ENCODE measurements around the gene RAB4A. TPM values are rescaled to one million over a fixed set of nuclear protein-coding genes. Genes with fewer than 3 reads are reported as not detected.

RAB4A gene
- 28.2 and 35.9 TPM in 2 replicates for total RNA-seq

DNA sequence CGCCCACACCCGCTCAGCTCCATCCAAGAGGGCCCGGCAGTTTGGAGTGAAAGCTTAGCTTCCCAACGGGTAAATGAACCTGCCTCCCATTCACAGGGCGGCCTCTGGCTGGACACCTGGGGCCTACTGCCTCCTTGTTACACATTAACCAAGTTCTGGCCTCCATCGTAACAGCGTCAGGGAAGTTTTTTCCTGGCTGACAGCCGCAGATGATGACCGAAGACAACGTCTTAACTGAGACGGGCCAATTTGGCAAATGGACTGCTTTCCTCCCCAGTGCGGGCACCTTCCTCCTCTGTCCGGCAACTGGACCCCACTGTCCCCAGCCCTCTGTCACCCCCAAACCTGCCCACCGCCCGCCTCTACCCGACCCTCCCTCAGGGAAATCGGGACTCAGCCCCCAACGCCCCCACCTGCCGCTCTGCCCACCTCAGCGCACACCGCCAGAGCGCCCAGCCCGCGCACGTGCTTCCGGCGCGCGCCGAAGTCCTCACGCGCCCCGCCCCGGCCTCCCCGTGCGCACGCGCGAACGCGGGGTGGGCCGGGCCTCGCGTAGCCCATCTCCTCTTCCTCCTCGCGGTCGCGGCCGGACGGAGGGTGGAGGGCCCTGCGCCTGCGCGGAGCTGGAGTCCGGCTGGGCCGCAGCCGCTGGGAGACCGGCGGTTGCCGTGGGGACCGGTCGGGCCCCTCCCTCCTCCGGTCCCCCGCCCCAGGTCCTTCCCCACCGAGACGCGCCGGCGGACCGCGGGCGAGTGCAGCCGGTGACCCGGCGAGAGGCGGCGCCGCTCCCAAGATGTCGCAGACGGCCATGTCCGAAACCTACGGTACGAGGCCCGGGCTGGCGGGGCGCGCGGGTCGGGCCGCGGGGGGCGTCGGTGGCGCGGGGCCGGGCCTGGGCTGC lies at the start of gene RAB4A:
Gene RAB4A (plus strand): TSS at position 565 of the 901 bp plus-strand sequence. CDS start 229 bp downstream, at position 794.
- intact Hi-C loops (cut with micrococcal nuclease) = loop anchor here (1.0 to 5.0 kb wide), 6 partner anchors 17 to 354 kb away; partner anchors contain the start of genes ABCB10 and NUP133

DNA sequence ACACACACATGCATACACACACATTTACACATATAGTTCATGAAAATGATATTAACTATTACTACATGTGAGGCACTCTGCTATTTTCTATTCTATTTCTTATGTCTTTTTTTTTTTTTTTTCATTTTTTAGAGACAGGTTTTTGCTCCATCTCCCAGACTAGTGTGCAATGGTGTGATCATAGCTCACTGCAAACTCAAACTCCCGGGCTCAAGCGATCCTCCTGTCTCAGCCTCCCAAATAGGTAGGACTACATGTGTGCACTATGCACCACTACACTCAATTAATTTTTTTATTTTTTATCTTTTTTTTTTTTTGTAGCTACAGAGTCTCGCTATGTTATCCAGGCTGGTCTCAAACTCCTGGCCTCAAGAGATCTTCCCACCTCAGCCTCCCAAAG lies 48.8 kb upstream of the RAB4A start:
- intact Hi-C loops (cut with micrococcal nuclease) = loop anchor here (10.0 kb wide), 1 partner anchor 527 kb away; no protein-coding TSS in a partner anchor

GRCh38 chr1:229223498-229223897 lies 47.4 kb upstream of the RAB4A start:
- intact Hi-C loops (cut with micrococcal nuclease) = loop anchor here (10.0 kb wide), 1 partner anchor 529 kb away; no protein-coding TSS in a partner anchor

DNA sequence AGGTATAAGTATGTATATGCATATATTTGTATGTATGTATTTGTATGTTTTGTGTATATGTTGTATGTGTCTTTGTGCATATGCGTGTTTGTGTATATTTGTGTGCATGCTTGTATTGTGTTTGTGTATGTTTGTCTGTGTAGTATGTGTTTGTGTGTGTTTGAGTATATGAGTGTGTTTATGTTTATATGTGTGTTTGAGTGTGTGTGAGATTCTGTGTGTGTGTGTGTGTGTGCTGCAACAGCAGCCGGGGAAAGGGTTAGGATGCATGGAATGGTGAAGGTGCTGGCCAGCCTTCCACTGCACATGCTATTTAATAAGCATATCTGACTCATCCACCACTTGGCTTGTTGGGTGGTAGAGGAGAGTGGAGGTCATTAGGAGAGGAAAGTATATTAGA lies 46.6 kb upstream of the RAB4A start:
- intact Hi-C loops (cut with micrococcal nuclease) = loop anchor here (10.0 kb wide), 1 partner anchor 530 kb away; no protein-coding TSS in a partner anchor

DNA sequence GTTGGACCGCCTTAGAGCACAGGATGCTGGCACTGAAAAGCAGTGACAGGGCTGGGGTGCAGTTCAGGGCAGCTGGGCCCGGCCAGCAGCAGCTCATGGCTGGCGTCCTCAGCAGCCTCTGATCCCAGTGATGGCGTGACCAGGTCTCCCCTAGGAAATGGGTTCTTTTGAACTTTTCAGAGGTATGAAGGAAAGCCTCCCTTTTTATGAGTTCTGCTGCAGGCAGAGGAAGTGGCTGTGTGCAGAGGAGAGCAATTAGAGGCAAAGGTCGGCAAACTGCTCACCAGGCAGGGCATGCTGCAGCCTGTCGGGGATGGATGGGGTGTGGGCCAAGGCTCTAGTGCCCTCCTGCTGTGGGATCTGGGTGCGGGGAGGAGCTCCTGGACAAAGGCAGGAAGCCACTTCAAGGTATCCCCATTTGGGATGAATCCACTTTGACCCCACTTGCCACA lies 45.6 kb upstream of the RAB4A start:
- intact Hi-C loops (cut with micrococcal nuclease) = loop anchor here (10.0 kb wide), 1 partner anchor 531 kb away; no protein-coding TSS in a partner anchor

- intact Hi-C loops (cut with micrococcal nuclease) = loop anchor here (1.0 to 10.0 kb wide), 3 partner anchors 491 to 562 kb away; partner anchors contain the start of gene RHOU
Observed at GRCh38 chr1:229226796-229227195, 44.1 kb upstream of the RAB4A start.

GRCh38 chr1:229227298-229227919 lies 43.5 kb upstream of the RAB4A start:
- intact Hi-C loops (cut with micrococcal nuclease) = loop anchor here (1.0 to 10.0 kb wide), 3 partner anchors 492 to 563 kb away; partner anchors contain the start of gene RHOU

DNA sequence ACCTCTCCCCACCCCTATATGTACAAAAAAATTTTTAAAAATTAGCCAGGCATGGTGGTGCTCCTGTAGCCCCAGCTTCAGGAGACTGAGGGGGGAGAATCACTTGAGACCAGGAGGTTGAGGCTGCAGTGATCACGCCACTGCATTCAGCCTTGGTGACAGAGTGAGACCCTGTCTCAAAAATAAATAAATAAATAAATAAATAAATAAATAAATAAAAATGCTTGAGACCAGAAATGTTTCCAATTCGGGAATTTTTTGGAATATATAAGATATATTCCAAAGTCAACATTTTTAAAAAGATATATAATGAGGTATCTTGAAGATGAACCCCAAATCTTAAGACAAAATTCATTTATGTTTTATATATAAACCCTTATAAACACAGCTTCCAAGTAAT lies 42.4 kb upstream of the RAB4A start:
- intact Hi-C loops (cut with micrococcal nuclease) = loop anchor here (10.0 kb wide), 1 partner anchor 534 kb away; no protein-coding TSS in a partner anchor

GRCh38 chr1:229229137-229229720 lies 41.7 kb upstream of the RAB4A start:
- intact Hi-C loops (cut with micrococcal nuclease) = loop anchor here (10.0 kb wide), 1 partner anchor 534 kb away; no protein-coding TSS in a partner anchor

DNA sequence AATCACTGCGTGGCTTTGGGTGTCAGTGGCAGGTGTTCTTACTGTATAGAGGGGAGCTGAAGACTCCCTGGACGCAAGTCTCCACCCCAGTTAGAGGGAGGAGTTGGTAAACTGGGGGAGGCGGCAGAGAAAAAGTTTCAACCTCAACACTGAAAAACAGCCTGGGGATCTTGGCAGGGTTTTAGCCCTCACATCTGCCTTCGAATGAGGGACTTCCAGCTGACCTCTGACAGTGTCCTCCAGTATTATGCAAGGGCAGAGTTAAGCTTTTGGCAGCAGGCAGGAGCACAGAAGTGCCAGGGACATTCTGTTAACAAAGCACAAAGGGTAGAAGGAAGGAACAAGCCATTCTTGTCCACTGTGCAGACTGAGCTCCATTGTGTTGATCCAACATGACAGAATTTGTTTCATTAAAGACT lies 41.2 kb upstream of the RAB4A start:
- intact Hi-C loops (cut with micrococcal nuclease) = loop anchor here (10.0 kb wide), 1 partner anchor 535 kb away; no protein-coding TSS in a partner anchor

DNA sequence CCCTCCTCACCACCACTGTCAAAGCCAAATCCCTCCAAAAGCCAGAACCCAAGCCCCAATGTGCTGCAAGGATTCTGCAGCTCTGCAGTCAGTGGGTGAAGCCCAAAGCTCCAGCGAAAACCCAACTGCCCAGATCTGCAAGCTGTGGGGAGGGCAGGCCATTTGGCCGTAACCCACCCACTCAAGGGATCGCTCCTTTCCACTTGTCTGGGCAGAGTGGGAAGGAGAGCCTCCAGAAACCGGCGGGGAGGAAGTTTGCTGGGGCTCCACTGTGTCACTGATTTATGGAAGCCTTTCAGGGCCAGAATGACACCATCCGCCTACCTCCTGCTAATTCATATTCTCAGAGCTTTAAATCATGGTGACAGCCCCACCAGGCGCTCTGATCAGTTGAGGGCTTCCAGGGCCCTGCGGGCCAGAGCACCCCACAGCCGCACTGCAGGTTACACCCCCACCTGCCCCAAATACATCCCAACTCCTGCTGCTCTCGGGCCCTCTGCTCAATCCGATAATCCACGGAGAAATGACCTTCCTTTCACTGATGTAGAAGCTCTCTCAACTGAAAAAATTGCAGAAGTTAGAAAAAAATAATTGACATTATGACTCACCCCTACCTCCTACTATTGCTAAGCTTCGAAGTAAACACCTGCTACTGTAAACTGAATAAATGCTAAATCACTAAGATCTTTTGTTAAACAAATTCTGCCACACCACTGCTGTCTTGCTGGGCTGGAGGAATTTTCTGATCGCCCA lies 40.6 kb upstream of the RAB4A start:
- intact Hi-C loops (cut with micrococcal nuclease) = no loop called here

- intact Hi-C loops (cut with micrococcal nuclease) = no loop called here
Observed at GRCh38 chr1:229230893-229231753, 39.8 kb upstream of the RAB4A start.

DNA sequence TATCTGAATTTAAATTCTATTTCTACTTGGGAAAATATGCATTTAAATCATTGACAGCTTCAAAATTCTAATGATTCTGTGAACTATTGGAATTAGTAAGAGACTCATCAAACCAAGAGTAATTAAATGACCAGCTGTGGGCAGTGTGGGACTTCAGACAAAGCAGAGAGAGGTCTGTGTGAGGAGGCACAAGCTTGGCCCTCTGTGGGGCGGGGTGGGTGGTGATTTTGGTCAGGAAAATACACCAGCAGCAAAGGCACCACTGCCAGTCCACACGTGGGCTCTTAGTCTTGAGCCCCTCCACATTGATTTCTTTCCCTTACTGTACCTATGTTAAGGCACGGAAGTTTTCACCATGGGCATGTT lies 39.2 kb upstream of the RAB4A start:
- intact Hi-C loops (cut with micrococcal nuclease) = no loop called here

- intact Hi-C loops (cut with micrococcal nuclease) = no loop called here
Observed at GRCh38 chr1:229234870-229235472, 35.9 kb upstream of the RAB4A start.

- intact Hi-C loops (cut with micrococcal nuclease) = no loop called here
Observed at GRCh38 chr1:229237320-229237719, 33.6 kb upstream of the RAB4A start.

DNA sequence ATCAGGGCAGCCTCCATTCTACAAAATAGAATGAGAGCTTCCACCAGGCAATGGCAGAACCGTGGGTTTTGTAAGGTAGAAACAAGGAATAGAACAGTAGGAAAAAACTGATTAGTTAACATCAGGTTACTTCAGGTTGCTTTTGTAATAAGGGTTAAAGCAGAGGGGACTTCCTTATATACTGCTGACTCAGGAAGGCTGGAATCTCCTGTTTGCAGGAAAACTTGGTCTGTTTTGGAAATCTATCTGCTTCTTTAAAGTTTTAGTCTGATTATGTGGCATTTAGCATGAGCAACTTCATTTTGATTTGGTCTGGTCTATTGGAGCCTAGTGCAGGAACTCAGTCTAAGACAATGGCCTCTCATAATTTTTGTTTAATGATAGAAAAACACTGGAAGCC lies 32.7 kb upstream of the RAB4A start:
- intact Hi-C loops (cut with micrococcal nuclease) = no loop called here

DNA sequence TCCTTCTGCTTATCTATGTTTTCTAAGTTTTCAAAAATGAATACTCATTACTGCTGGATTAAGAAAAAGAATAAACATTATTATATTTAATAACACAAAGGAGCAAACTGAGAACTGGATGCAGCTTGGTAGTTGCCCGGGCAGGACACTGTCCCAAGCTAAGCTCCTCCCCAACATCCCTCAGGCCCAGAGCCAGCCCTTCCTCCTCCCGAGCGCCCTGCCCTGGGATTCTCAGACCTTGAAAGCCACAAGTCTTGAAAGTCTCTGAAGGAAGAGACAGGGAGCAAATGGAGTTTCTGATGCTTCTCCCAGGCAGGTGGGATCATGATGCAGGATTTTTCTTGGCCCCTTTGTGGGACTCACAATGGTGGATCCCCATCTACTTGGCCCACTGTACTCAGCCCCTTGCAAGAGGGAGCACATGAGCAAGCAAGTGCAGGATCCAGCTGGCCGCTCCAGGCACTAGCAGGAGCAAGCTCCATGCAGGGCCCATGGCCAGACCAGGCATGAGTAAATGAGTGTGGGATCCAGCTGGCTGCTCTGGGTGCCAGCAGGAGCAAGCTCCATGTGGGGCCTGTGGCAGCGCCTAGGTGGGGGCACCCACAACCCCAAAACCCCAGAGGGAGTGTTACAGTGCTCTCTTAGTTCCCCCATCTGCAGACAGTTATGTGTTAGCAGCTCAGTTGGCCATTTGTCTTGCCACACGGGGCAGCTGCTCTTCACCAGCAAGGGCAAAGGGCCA lies 32.1 kb upstream of the RAB4A start:
- intact Hi-C loops (cut with micrococcal nuclease) = no loop called here

- intact Hi-C loops (cut with micrococcal nuclease) = no loop called here
Observed at GRCh38 chr1:229240532-229240931, 30.4 kb upstream of the RAB4A start.

- intact Hi-C loops (cut with micrococcal nuclease) = no loop called here
Observed at GRCh38 chr1:229241390-229241789, 29.5 kb upstream of the RAB4A start.

All from T-helper 2 cell treated with Interferon-gamma antibody and Interleukin-4, amounts not matched to agents 100 ng/mL and 5 ng/mL, for 36 hours (primary cell).